Nephron progenitor cell (in vitro differentiated cells): Measurements from ENCODE around the gene TUB.
A peak's percentile ranks its signal among the peaks of the same experiment; 100 is the strongest.

Experiments
- DNase-seq: peaks from one replicate; pipeline ENCODE4 v3.0.0; 2021
- H3K27ac Mint-ChIP-seq: 2 replicates; pipeline ENCODE4 v1.8.0; 2021; ENCODE audit warnings: mild to moderate bottlenecking, moderate library complexity, mixed read lengths
- H3K27me3 Mint-ChIP-seq: 2 replicates; pipeline ENCODE4 v1.8.0; 2021; ENCODE audit warnings: mild to moderate bottlenecking, low read depth, mixed read lengths; ENCODE audit not compliant: poor library complexity
- H3K36me3 Mint-ChIP-seq: 2 replicates; pipeline ENCODE4 v1.8.0; 2021; ENCODE audit warnings: low read depth, mixed read lengths
- H3K4me1 Mint-ChIP-seq: 2 replicates; pipeline ENCODE4 v1.8.0; 2021; ENCODE audit warnings: mixed read lengths
- H3K4me3 Mint-ChIP-seq: 2 replicates; pipeline ENCODE4 v1.8.0; 2021; ENCODE audit warnings: mild to moderate bottlenecking, moderate library complexity, mixed read lengths
- H3K9me3 Mint-ChIP-seq: 2 replicates; pipeline ENCODE4 v1.8.0; 2021; ENCODE audit warnings: mild to moderate bottlenecking, moderate library complexity, mixed read lengths
- CTCF ChIP-seq: fragments of 200-600 bp; sonication (generic); IDR thresholded peaks from 2 replicates; pipeline ENCODE4 v1.5.0; 2021; ENCODE audit warnings: antibody characterized with exemption

Gene TUB

GRCh38 chr11:8105666-8106065, 24.7 kb downstream of the TUB start:
- Mint-ChIP-seq H3K36me3 (peaks cover 11% of the 10 kb centered on the region), H3K27ac (peak overlapping the region; percentile 57), H3K9me3 (no peaks in the 10 kb centered on the region), H3K4me3 (no peak overlapping the region), H3K4me1 (peaks cover 17% of the 10 kb centered on the region), H3K27me3 (no peaks in the 10 kb centered on the region)
- no peak for TF ChIP-seq CTCF
- DNase-seq, result no peak

GRCh38 chr11:8106679-8107078, 25.7 kb downstream of the TUB start:
- no peak for DNase-seq
- Mint-ChIP-seq H3K36me3 (peaks cover 6% of the 10 kb centered on the region), H3K4me1 (peaks cover 27% of the 10 kb centered on the region)

GRCh38 chr11:8107642-8108041, 26.6 kb downstream of the TUB start:
- Mint-ChIP-seq H3K4me3 (no peak overlapping the region), H3K27me3 (no peaks in the 10 kb centered on the region), H3K36me3 (peaks cover 6% of the 10 kb centered on the region), H3K27ac (no peak overlapping the region), H3K4me1 (peaks cover 27% of the 10 kb centered on the region), H3K9me3 (no peaks in the 10 kb centered on the region)
- no peak for TF ChIP-seq CTCF
- no peak for DNase-seq

More at GRCh38 chr11:8106679-8107078, 25.7 kb downstream of the TUB start:
- H3K4me3 Mint-ChIP-seq, result no peak overlapping the region
- H3K9me3 Mint-ChIP-seq, result no peaks in the 10 kb centered on the region
- H3K27ac Mint-ChIP-seq, result no peak overlapping the region
- no peak for TF ChIP-seq CTCF
- H3K27me3 Mint-ChIP-seq, result no peaks in the 10 kb centered on the region

GRCh38 chr11:8108421-8108820, 27.4 kb downstream of the TUB start:
- peaks cover 9% of the 10 kb centered on the region for H3K36me3 Mint-ChIP-seq
- H3K4me3 Mint-ChIP-seq, result no peak overlapping the region
- peaks cover 3% of the 10 kb centered on the region for H3K9me3 Mint-ChIP-seq
- no peaks in the 10 kb centered on the region for H3K27me3 Mint-ChIP-seq
- no peak for TF ChIP-seq CTCF
- H3K27ac Mint-ChIP-seq, result no peak overlapping the region
- DNase-seq, result no peak
- H3K4me1 Mint-ChIP-seq, result peaks cover 27% of the 10 kb centered on the region

GRCh38 chr11:8109675-8110074, 28.7 kb downstream of the TUB start:
- peaks cover 13% of the 10 kb centered on the region for H3K9me3 Mint-ChIP-seq
- TF ChIP-seq CTCF, result no peak
- peaks cover 22% of the 10 kb centered on the region for H3K36me3 Mint-ChIP-seq
- peaks cover 2% of the 10 kb centered on the region for H3K27me3 Mint-ChIP-seq
- H3K4me3 Mint-ChIP-seq, result no peak overlapping the region
- no peak overlapping the region for H3K27ac Mint-ChIP-seq
- no peak for DNase-seq
- H3K4me1 Mint-ChIP-seq, result peaks cover 27% of the 10 kb centered on the region

- Mint-ChIP-seq H3K27ac (no peak overlapping the region), H3K27me3 (peaks cover 2% of the 10 kb centered on the region), H3K4me1 (peaks cover 27% of the 10 kb centered on the region), H3K36me3 (peaks cover 29% of the 10 kb centered on the region), H3K4me3 (no peak overlapping the region), H3K9me3 (peaks cover 20% of the 10 kb centered on the region)
- no peak for TF ChIP-seq CTCF
- DNase-seq, result no peak
These were observed 29.4 kb downstream of the TUB start for GRCh38 chr11:8110396-8110795.
